ENCODE measurements around the gene PARD3B.

The PARD3B gene

GRCh38 chr2:204663816-204664425, 118.6 kb downstream of the PARD3B start:
- H3K4me2 ChIP-seq (ENCODE audit: low read length): no peak overlapping the region
- no peaks in the 10 kb centered on the region for H3K27me3 ChIP-seq (ENCODE audit: control insufficient read depth, low read length)
- no peak overlapping the region for H3K4me3 ChIP-seq (ENCODE audit: low read length)
- TF ChIP-seq EZH2phosphoT487 (IDR thresholded peaks at IDR 0.05; ENCODE audit: borderline replicate concordance, low read length): no peak
- TF ChIP-seq, protein P1, sequence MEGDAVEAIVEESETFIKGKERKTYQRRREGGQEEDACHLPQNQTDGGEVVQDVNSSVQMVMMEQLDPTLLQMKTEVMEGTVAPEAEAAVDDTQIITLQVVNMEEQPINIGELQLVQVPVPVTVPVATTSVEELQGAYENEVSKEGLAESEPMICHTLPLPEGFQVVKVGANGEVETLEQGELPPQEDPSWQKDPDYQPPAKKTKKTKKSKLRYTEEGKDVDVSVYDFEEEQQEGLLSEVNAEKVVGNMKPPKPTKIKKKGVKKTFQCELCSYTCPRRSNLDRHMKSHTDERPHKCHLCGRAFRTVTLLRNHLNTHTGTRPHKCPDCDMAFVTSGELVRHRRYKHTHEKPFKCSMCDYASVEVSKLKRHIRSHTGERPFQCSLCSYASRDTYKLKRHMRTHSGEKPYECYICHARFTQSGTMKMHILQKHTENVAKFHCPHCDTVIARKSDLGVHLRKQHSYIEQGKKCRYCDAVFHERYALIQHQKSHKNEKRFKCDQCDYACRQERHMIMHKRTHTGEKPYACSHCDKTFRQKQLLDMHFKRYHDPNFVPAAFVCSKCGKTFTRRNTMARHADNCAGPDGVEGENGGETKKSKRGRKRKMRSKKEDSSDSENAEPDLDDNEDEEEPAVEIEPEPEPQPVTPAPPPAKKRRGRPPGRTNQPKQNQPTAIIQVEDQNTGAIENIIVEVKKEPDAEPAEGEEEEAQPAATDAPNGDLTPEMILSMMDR (IDR thresholded peaks at IDR 0.05; ENCODE audit: low read depth, low read length, poor library complexity, severe bottlenecking): no peak
- no peaks in the 10 kb centered on the region for H3K36me3 ChIP-seq (ENCODE audit: control insufficient read depth, low read length)
- H3F3A ChIP-seq (ENCODE audit: control insufficient read depth, insufficient read depth): no peaks in the 10 kb centered on the region
- no peaks in the 10 kb centered on the region for H3K4me1 ChIP-seq (ENCODE audit: control insufficient read depth, low read length)
- H4K20me1 ChIP-seq (ENCODE audit: control insufficient read depth, insufficient read depth, low read depth, low read length): no peaks in the 10 kb centered on the region
- no peaks in the 10 kb centered on the region; the same call in 1 of the 2 replicates for H3K9me2 ChIP-seq (replicated peaks; ENCODE audit: control insufficient read depth, low read length)
- H3K79me2 ChIP-seq (ENCODE audit: control insufficient read depth, low read length): no peaks in the 10 kb centered on the region
- H3K9me3 ChIP-seq (ENCODE audit: control insufficient read depth, insufficient read depth, low read length): no peaks in the 10 kb centered on the region
- no peak overlapping the region for H3K27ac ChIP-seq (ENCODE audit: low read depth, low read length)

- no peaks in the 10 kb centered on the region for H3K4me1 ChIP-seq (ENCODE audit: control insufficient read depth, low read length)
- H3K36me3 ChIP-seq (ENCODE audit: control insufficient read depth, low read length): no peaks in the 10 kb centered on the region
- no peaks in the 10 kb centered on the region for H3K9me3 ChIP-seq (ENCODE audit: control insufficient read depth, insufficient read depth, low read length)
- H3K4me2 ChIP-seq (ENCODE audit: low read length): no peak overlapping the region
- H3K27ac ChIP-seq (ENCODE audit: low read depth, low read length): no peak overlapping the region
- H3K79me2 ChIP-seq (ENCODE audit: control insufficient read depth, low read length): no peaks in the 10 kb centered on the region
- no peaks in the 10 kb centered on the region; the same call in 1 of the 2 replicates for H3K9me2 ChIP-seq (replicated peaks; ENCODE audit: control insufficient read depth, low read length)
- H3K27me3 ChIP-seq (ENCODE audit: control insufficient read depth, low read length): no peaks in the 10 kb centered on the region
- no peak overlapping the region for H3K4me3 ChIP-seq (ENCODE audit: low read length)
- no peak for TF ChIP-seq EZH2phosphoT487 (IDR thresholded peaks at IDR 0.05; ENCODE audit: borderline replicate concordance, low read length)
- TF ChIP-seq, protein P1 (IDR thresholded peaks at IDR 0.05; ENCODE audit: low read depth, low read length, poor library complexity, severe bottlenecking): no peak
- H4K20me1 ChIP-seq (ENCODE audit: control insufficient read depth, insufficient read depth, low read depth, low read length): no peaks in the 10 kb centered on the region
- H3F3A ChIP-seq (ENCODE audit: control insufficient read depth, insufficient read depth): no peaks in the 10 kb centered on the region
These were observed 119.4 kb downstream of the PARD3B start for GRCh38 chr2:204664708-204665121.

DNA sequence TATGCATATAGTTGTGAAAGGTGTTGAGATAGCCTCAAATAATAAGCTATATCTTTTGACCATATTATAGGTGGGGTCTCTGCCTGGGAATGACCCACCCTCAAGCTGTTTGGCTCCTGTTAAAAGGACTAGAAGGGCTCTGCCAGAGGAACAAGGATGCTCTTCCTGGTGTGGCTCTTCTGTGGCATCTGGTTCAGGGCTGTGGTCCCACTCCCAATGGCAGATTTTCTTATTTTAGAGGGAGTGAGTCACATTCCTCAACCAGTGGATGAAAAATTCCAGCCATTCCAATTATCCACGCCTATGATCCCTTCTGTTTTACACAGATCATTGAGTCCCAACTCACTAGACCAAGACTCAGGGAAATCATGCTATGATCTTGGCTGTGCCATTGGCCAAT, 119.9 kb downstream of the PARD3B start:
- Histone ChIP-seq H4K20me1 (ENCODE audit: control insufficient read depth, insufficient read depth, low read depth, low read length) (no peaks in the 10 kb centered on the region), H3K79me2 (ENCODE audit: control insufficient read depth, low read length) (no peaks in the 10 kb centered on the region), H3F3A (ENCODE audit: control insufficient read depth, insufficient read depth) (no peaks in the 10 kb centered on the region), H3K27ac (ENCODE audit: low read depth, low read length) (no peak overlapping the region), H3K4me2 (ENCODE audit: low read length) (no peak overlapping the region), H3K27me3 (ENCODE audit: control insufficient read depth, low read length) (no peaks in the 10 kb centered on the region), H3K4me3 (ENCODE audit: low read length) (no peak overlapping the region), H3K4me1 (ENCODE audit: control insufficient read depth, low read length) (no peaks in the 10 kb centered on the region), H3K9me3 (ENCODE audit: control insufficient read depth, insufficient read depth, low read length) (no peaks in the 10 kb centered on the region), H3K36me3 (ENCODE audit: control insufficient read depth, low read length) (no peaks in the 10 kb centered on the region), H3K9me2 (replicated peaks; ENCODE audit: control insufficient read depth, low read length) (no peaks in the 10 kb centered on the region; the same call in 1 of the 2 replicates)
- TF ChIP-seq EZH2phosphoT487 (IDR thresholded peaks at IDR 0.05; ENCODE audit: borderline replicate concordance, low read length): no peak
- TF ChIP-seq, protein P1 (IDR thresholded peaks at IDR 0.05; ENCODE audit: low read depth, low read length, poor library complexity, severe bottlenecking): no peak
